GM10248 (cell line): ENCODE data around the gene LCLAT1.
"Not testable (repeated sequence)": the region's sequence is repeated elsewhere in the genome, so short reads cannot be mapped to it uniquely, and the experiment has no call there.

Source experiments
- CTCF ChIA-PET: fragments of 300-600 bp; sonication (Branson Sonifier 250); formaldehyde crosslinking; extraction: SDS; loops from one replicate; lab custom pipeline; 2021; ENCODE audit warnings: antibody characterized with exemption; lab: Yijun Ruan, JAX
- POLR2A ChIA-PET: fragments of 350-650 bp; sonication (Branson Sonifier 250); formaldehyde crosslinking; extraction: SDS; loops from one replicate; lab custom pipeline; 2020; ENCODE audit warnings: antibody characterized with exemption; lab: Yijun Ruan, JAX
- DNase-seq: peaks from one replicate; pipeline ENCODE4 v3.0.0; 2012; ENCODE audit errors: extremely low spot score
- TF ChIP-seq, protein P1 (sequence below): IDR thresholded peaks from 2 replicates; pipeline ENCODE4 v1.5.1; 2012; ENCODE audit warnings: mild to moderate bottlenecking, low read depth; ENCODE audit errors: extremely low read depth, missing control alignments, control extremely low read depth

The LCLAT1 gene

DNA sequence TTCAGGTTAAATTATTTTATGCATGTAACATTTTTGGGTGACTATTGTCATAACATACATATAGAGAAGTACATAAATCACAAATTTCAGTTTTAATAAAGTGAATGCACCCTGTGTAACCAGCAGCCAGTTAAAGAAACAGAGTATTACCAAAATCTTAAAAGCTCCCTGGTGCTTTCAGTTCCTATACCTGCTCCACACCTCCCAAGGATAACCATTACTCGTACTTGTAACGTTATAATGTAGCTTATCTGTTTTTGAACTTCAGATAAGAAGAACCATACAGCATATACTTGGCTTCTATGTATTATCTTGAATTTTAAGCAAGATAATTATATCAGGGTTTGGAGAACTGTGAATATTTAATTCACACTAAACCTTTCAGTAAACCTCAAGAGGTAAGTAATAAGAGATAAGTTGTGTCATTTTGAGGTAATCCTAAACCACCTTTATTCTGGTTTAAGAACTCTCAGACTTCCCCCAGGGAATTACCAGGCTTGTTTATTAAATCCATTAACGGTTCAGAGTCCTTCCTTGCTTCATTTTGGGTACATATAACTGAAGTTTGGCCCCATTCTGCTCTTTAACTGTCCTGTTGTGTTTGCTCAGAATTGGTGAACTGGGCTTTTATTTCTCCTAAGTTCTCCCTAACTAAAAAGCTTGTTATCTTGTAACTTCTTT lies 58.6 kb downstream of the LCLAT1 start:
- POLR2A ChIA-PET = no interaction called here
- CTCF ChIA-PET = interaction anchor here (0.8 to 3.8 kb wide), 6 partner anchors 9 to 206 kb away, joined by 3 to 17 read pairs (median 6); no protein-coding TSS in a partner anchor
- no peak for DNase-seq
- TF ChIP-seq, protein P1, sequence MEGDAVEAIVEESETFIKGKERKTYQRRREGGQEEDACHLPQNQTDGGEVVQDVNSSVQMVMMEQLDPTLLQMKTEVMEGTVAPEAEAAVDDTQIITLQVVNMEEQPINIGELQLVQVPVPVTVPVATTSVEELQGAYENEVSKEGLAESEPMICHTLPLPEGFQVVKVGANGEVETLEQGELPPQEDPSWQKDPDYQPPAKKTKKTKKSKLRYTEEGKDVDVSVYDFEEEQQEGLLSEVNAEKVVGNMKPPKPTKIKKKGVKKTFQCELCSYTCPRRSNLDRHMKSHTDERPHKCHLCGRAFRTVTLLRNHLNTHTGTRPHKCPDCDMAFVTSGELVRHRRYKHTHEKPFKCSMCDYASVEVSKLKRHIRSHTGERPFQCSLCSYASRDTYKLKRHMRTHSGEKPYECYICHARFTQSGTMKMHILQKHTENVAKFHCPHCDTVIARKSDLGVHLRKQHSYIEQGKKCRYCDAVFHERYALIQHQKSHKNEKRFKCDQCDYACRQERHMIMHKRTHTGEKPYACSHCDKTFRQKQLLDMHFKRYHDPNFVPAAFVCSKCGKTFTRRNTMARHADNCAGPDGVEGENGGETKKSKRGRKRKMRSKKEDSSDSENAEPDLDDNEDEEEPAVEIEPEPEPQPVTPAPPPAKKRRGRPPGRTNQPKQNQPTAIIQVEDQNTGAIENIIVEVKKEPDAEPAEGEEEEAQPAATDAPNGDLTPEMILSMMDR = no peak

DNA sequence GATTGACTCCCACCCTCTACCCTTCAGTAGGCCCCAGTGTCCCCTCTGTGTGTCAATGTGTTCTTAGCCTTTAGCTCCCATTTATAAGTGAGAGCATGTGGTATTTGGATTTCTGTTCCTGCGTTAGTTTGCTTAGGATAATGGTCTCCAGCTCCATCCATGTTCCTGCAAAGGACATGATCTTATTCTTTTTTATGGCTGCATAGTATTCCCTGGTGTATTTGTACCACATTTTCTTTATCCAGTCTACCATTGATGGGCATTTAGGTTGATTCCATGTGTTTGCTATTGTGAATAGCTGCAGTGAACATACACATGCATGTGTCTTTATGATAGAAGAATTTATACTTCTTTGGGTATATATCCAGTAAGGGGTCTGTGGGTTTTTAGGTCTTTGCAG lies 60.4 kb downstream of the LCLAT1 start:
- CTCF ChIA-PET = interaction anchor here (1.1 to 3.8 kb wide), 4 partner anchors 9 to 24 kb away, joined by 3 to 17 read pairs (median 4); no protein-coding TSS in a partner anchor
- DNase-seq, POLR2A ChIA-PET: not testable (repeated sequence)

DNA sequence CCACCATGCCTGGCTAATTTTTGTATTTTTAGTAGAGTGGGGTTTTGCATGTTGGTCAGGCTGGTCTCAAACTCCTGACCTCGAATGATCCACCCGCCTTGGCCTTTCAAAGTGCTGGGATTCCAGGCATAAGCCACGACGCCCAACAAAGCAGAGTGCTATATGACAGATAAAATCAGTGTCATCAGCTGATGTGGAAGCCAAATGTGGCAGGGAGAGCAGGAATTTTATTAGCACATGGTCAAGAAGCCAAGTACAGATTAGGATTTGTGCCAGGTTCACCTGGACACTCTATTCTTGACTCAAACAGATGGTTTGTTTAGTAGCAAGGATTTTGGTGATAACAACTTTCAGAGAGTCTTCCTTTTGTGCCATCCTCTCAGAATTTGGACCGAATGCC lies 62.7 kb downstream of the LCLAT1 start:
- no peak for DNase-seq
- TF ChIP-seq, protein P1 = no peak
- POLR2A ChIA-PET = no interaction called here
- CTCF ChIA-PET = interaction anchor here (1.1 kb wide), 1 partner anchor 202 kb away, joined by 3 read pairs; no protein-coding TSS in a partner anchor

DNA sequence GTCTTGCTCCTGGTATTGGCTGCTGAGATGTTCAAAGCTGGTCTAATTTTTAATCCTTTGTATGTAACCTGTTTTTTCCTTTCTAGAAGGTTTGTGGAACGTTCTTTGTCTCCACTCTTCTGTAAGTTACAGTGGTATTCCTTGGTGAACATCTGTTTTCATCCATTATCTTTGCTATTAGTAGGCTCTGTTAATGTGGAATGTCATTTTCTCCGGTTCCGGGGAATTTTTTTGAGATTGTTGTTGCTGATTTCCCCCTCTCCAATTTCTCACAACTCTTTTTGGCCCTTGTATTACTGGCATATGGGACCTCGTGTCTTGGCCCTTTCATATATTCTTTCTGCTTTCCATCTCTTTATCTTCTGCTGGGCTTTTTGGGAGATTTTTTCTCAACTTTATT lies 63.4 kb downstream of the LCLAT1 start:
- ChIA-PET CTCF (interaction anchor here (1.1 to 1.5 kb wide), 2 partner anchors 9 to 201 kb away, joined by 3 read pairs; no protein-coding TSS in a partner anchor), POLR2A (no interaction called here)
- TF ChIP-seq, protein P1 = no peak
- no peak for DNase-seq

DNA sequence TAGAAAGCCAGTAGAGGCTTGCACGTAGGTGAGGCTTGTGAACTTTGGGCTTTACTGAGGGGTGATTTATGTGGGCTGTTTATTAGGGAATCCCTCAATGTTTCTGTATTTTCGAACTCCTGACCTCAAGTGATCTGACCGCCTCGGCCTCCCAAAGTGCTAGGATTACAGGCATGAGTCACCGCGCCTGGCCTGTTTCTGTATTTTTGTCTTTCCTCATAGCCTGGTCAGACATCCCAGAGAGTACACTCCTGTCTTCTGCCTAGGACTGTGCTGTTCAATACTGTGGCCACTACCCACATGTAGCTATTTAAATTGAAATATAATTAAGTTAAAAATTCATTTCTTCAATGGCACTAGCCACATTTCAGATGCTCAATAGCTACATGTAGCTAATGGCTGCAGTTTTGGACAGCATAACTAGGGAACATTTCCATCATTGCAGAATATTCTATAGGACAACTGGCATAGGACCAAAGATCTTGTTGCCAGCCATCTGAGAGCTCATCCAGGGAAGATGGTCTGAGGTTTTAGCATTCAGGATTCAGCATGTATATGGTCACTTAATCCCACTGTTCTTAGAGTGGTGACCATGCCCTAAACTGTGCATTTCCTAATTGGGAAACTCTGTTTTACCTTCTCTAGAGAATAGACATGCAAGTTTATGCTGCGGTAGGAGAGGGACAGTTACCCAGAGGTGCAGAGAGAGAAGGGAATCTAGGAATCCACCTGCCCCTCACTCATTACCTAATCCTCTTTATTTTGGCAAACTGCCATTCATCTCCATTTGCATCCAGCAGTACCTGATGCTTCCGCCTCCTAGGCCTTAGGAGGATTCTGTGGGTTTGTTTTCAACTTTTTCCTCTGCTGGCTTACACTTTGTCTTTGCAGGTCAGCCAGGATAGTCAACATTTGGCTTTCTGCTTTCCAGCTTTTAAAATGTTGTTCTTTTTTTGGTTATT lies 64.4 kb downstream of the LCLAT1 start:
- POLR2A ChIA-PET = no interaction called here
- TF ChIP-seq, protein P1 = no peak
- CTCF ChIA-PET = interaction anchor here (1.2 to 1.5 kb wide), 2 partner anchors 8 kb away, joined by 3 to 4 read pairs; no protein-coding TSS in a partner anchor
- no peak for DNase-seq

DNA sequence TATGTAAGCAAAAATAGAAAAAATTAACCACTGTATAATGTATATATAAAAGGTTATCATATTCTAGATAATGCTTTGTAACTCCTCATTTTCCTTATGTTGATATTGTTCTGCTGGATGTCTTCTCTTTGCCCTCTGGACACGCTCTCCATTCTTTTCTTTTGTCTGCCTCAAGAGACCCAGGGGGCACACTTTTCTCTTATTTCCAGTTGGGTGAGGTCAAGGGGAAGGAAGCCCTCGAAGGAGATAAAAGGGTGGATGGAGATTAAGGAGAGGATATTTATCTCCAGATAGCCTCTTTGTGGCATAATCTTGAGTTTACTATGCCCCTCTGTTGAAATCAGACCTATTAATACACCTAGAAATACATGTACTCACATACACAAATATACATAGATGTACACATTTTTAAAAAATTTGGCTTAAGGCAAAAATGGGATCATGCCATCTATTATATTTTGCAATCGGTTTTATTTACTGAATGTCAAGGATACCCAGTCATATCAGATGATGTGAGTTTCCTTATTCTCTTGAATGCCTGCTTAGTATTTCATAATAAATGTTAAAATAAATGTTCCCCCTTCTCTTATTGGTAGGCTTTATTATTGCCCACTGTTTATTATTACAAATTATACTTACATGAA lies 65.3 kb downstream of the LCLAT1 start:
- POLR2A ChIA-PET = no interaction called here
- CTCF ChIA-PET = no interaction called here
- DNase-seq = no peak
- TF ChIP-seq, protein P1 = no peak

DNA sequence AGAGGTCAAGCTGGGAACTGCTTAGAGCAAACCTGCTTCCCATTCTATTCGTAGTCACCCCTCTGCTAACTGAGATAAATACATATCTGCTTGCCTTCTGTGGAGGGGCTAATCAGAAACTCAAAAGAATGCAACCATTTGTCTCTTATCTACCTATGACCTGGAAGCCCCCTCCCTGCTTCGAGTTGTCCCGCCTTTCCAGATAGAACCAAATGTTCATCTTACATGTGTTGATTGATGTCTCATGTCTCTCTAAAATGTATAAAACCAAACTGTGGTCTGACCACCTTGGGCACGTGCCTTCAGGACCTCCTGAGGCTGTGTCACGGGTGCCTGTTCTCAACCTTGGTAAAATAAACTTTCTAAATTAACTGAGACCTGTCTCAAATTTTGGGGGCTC lies 66.6 kb downstream of the LCLAT1 start:
- POLR2A ChIA-PET, DNase-seq, CTCF ChIA-PET: not testable (repeated sequence)
